HEK293 (cell line): ENCODE measurements around the gene CPLX3.

Experiments
- CTCF ChIA-PET: fragments of 350-600 bp; formaldehyde crosslinking; extraction: SDS; loops from one replicate; lab custom pipeline; 2021; ENCODE audit warnings: antibody characterized with exemption; lab: Yijun Ruan, JAX
- POLR2A ChIA-PET: fragments of 300-600 bp; formaldehyde crosslinking; extraction: SDS; loops from one replicate; lab custom pipeline; 2020; ENCODE audit warnings: antibody characterized with exemption, inconsistent platforms; lab: Yijun Ruan, JAX
- H3K27ac ChIP-seq: fragments of 200-500 bp; sonication (Bioruptor generic); 2 replicates; pipeline ENCODE4 v1.5.1; 2014; ENCODE audit warnings: low read depth, low read length, control low read depth, inconsistent platforms; ENCODE audit errors: extremely low read depth
- H3K36me3 ChIP-seq, 2 experiments: fragments of 200-500 bp in 1 of 2; sonication (Bioruptor generic) in 1 of 2; 1 replicate in 1 of 2; 2 replicates in 1 of 2; pipeline ENCODE4 v1.5.1; 2014 to 2017; ENCODE audit warnings: inconsistent platforms in 2 of 2, low read length in 2 of 2; ENCODE audit not compliant: control insufficient read depth in 2 of 2, insufficient read depth in 1 of 2
- H3K4me1 ChIP-seq: fragments of 200-500 bp; sonication (Bioruptor generic); 2 replicates; pipeline ENCODE4 v1.5.1; 2014; ENCODE audit warnings: mild to moderate bottlenecking, low read length, inconsistent platforms; ENCODE audit not compliant: control insufficient read depth, insufficient read depth
- H3K4me3 ChIP-seq: 2 replicates; pipeline ENCODE4 v1.5.1; 2011; ENCODE audit warnings: low read depth, mild to moderate bottlenecking, control low read depth, low read length, moderate library complexity
- H3K9me3 ChIP-seq: fragments of 200-500 bp; sonication (Bioruptor generic); 2 replicates; pipeline ENCODE4 v1.5.1; 2014; ENCODE audit warnings: low read depth, low read length, inconsistent platforms; ENCODE audit not compliant: control insufficient read depth, insufficient read depth
- EGR2 ChIP-seq: fragments of 450-650 bp; formaldehyde crosslinking; IDR thresholded peaks from 2 replicates; pipeline ENCODE4 v1.5.1; 2016; ENCODE audit warnings: low read depth, missing biosample characterization, missing genetic modification characterization
- GFI1B ChIP-seq: fragments of 450-650 bp; formaldehyde crosslinking; IDR thresholded peaks from 2 replicates; pipeline ENCODE4 v1.5.1; 2016; ENCODE audit warnings: missing biosample characterization, missing genetic modification characterization
- GLIS1 ChIP-seq: fragments of 450-650 bp; formaldehyde crosslinking; IDR thresholded peaks from 2 replicates; pipeline ENCODE4 v1.5.1; 2016; ENCODE audit warnings: missing biosample characterization, missing genetic modification characterization
- HIC1 ChIP-seq: fragments of 450-650 bp; formaldehyde crosslinking; IDR thresholded peaks from 2 replicates; pipeline ENCODE4 v1.5.1; 2016; ENCODE audit warnings: missing biosample characterization, missing genetic modification characterization
- KLF9 ChIP-seq: fragments of 450-650 bp; formaldehyde crosslinking; IDR thresholded peaks from 2 replicates; pipeline ENCODE4 v1.5.1; 2016; ENCODE audit warnings: missing biosample characterization, missing genetic modification characterization, low read depth
- ZBTB26 ChIP-seq: fragments of 450-650 bp; formaldehyde crosslinking; optimal IDR thresholded peaks from 2 replicates; pipeline ENCODE3; 2016; ENCODE audit warnings: missing biosample characterization, mild to moderate bottlenecking, missing genetic modification characterization
- ZBTB8A ChIP-seq: fragments of 450-650 bp; formaldehyde crosslinking; IDR thresholded peaks from 2 replicates; pipeline ENCODE4 v1.5.1; 2016; ENCODE audit warnings: missing biosample characterization, missing genetic modification characterization
- ZNF112 ChIP-seq: fragments of 450-650 bp; formaldehyde crosslinking; IDR thresholded peaks from 2 replicates; pipeline ENCODE4 v1.5.0; 2017; ENCODE audit warnings: missing biosample characterization, missing genetic modification characterization
- ZNF280C ChIP-seq: fragments of 450-650 bp; formaldehyde crosslinking; IDR thresholded peaks from 2 replicates; pipeline ENCODE4 v1.5.1; 2016; ENCODE audit warnings: missing biosample characterization, missing genetic modification characterization
- ZNF341 ChIP-seq: fragments of 450-650 bp; formaldehyde crosslinking; IDR thresholded peaks from 2 replicates; pipeline ENCODE4; 2016; ENCODE audit warnings: low read depth, missing biosample characterization, missing genetic modification characterization
- ZNF48 ChIP-seq: fragments of 450-650 bp; formaldehyde crosslinking; IDR thresholded peaks from 2 replicates; pipeline ENCODE4 v1.5.1; 2016; ENCODE audit warnings: missing biosample characterization, missing genetic modification characterization
- ZNF521 ChIP-seq: fragments of 450-650 bp; formaldehyde crosslinking; IDR thresholded peaks from 2 replicates; pipeline ENCODE4 v1.5.1; 2017; ENCODE audit warnings: missing biosample characterization, mild to moderate bottlenecking, missing genetic modification characterization
- ZNF560 ChIP-seq: fragments of 450-650 bp; formaldehyde crosslinking; IDR thresholded peaks from 2 replicates; pipeline ENCODE4 v1.5.1; 2017; ENCODE audit warnings: missing biosample characterization, missing genetic modification characterization, borderline replicate concordance
- ZNF580 ChIP-seq: fragments of 450-650 bp; formaldehyde crosslinking; IDR thresholded peaks from 2 replicates; pipeline ENCODE4 v1.5.1; 2016; ENCODE audit warnings: missing biosample characterization, missing genetic modification characterization
- ZNF624 ChIP-seq: fragments of 450-650 bp; formaldehyde crosslinking; IDR thresholded peaks from 2 replicates; pipeline ENCODE4 v1.5.1; 2017; ENCODE audit warnings: missing biosample characterization, missing genetic modification characterization
- ZNF639 ChIP-seq: fragments of 450-650 bp; formaldehyde crosslinking; IDR thresholded peaks from 2 replicates; pipeline ENCODE4 v1.5.1; 2016; ENCODE audit warnings: missing biosample characterization, missing genetic modification characterization
- ZNF660 ChIP-seq: fragments of 450-650 bp; IDR thresholded peaks from 2 replicates; pipeline ENCODE4 v1.5.1; 2018; ENCODE audit warnings: missing biosample characterization, mild to moderate bottlenecking, missing genetic modification characterization
- ZNF768 ChIP-seq: fragments of 450-650 bp; formaldehyde crosslinking; IDR thresholded peaks from 2 replicates; pipeline ENCODE4 v1.5.1; 2018; ENCODE audit warnings: missing biosample characterization, mild to moderate bottlenecking, missing genetic modification characterization
- ZNF792 ChIP-seq: fragments of 450-650 bp; formaldehyde crosslinking; IDR thresholded peaks from 2 replicates; pipeline ENCODE4 v1.5.1; 2016; ENCODE audit warnings: missing biosample characterization, missing genetic modification characterization
- TF ChIP-seq, protein P1 (sequence below): fragments of 450-650 bp; formaldehyde crosslinking; IDR thresholded peaks from 2 replicates; pipeline ENCODE4 v1.5.1; 2016; ENCODE audit warnings: missing biosample characterization, missing genetic modification characterization, borderline replicate concordance
- TF ChIP-seq, protein P2 (sequence below): fragments of 450-650 bp; formaldehyde crosslinking; IDR thresholded peaks from 2 replicates; pipeline ENCODE4 v1.5.1; 2016; ENCODE audit warnings: missing biosample characterization, missing genetic modification characterization

Gene CPLX3

DNA sequence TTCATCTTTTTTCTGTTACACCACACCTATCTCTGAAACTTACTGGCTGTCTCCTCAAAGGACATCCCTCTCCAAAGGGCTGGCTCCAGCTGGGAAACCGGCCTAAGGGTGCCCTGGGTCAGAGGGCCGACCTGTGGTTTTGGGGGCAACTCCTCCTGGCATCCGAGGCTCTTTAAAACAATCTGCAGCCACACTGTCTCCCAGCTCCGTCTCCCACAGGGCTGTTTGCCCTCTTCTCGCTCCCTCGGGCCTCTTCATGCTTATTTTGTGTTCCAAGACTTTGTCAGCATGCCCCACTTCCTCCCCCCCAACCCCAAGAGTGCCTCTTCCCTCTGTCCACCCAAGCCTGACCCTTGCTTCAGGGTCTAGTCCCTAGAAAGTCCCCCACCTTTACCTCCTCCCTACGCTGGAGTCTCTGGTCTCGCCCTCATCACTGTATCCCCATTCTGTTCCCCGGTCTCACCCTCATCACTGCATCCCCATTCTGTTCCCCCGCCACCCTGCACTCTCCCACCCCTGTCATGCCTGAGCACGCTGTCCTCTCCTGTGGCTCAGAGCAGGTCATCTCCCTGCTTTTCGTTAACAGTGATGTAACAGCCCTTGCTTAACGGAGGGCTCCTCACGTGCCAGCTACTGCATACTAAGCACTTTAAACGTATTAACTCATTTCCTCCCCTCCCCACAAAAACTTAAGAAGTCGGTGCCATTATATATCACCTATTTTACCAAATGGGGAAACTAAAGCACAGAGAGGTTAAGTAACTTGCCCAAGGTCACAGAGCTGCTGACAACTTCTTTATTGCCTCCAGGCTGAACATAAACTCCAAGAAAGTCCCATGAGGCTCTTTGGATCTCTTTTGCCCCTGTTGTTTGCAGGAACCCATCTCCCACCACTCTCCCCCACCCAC, 45.6 kb upstream of the CPLX3 start:
- CTCF ChIA-PET, result interaction anchor here (0.5 to 25.7 kb wide), 18 partner anchors 6 to 528 kb away, joined by 3 to 649 read pairs (median 6); partner anchors contain the start of gene CSK
- H3K27ac ChIP-seq, result no peak overlapping the region

GRCh38 chr15:74781431-74782258, 44.8 kb upstream of the CPLX3 start, which contains the start of gene CSK:
TSS of gene CSK (plus strand) at chr15:74782080. CDS start at chr15:74798298, 16,218 bp downstream.
- ChIA-PET POLR2A (interaction anchor here (0.6 to 1.5 kb wide), 10 partner anchors 10 to 213 kb away, joined by 3 to 5 read pairs (median 4); partner anchors contain the start of gene MPI), CTCF (interaction anchor here (0.5 to 25.7 kb wide), 15 partner anchors 7 to 218 kb away, joined by 3 to 649 read pairs (median 4); partner anchors contain the start of gene CSK)
- Histone ChIP-seq H3K27ac (peak within 1 kb of the TSS; percentile 95), H3K4me3 (peak within 1 kb of the TSS; percentile 60), H3K9me3 (no peaks in the 10 kb centered on the region), H3K4me1 (peaks cover 27% of the 10 kb centered on the region), H3K36me3 (peaks cover 0 to 20% of the 10 kb centered on the region in 2 experiments; a peak in 1 of 3 replicates)
- TF ChIP-seq ZBTB8A (tag by site-specific recombination) (0 out of 2 replicates have a peak, but pooled peaks have one; percentile 29), ZBTB26 (tag by site-specific recombination) (peak; percentile 16), ZNF792 (tag by site-specific recombination) (no peak), GFI1B (no peak), ZNF48 (tag by site-specific recombination) (no peak), ZNF112 (no peak), KLF9 (tag by site-specific recombination) (peak; percentile 91), HIC1 (no peak), ZNF624 (tag by site-specific recombination) (no peak), ZNF521 (no peak), ZNF280C (no peak)
- TF ChIP-seq, protein P1, sequence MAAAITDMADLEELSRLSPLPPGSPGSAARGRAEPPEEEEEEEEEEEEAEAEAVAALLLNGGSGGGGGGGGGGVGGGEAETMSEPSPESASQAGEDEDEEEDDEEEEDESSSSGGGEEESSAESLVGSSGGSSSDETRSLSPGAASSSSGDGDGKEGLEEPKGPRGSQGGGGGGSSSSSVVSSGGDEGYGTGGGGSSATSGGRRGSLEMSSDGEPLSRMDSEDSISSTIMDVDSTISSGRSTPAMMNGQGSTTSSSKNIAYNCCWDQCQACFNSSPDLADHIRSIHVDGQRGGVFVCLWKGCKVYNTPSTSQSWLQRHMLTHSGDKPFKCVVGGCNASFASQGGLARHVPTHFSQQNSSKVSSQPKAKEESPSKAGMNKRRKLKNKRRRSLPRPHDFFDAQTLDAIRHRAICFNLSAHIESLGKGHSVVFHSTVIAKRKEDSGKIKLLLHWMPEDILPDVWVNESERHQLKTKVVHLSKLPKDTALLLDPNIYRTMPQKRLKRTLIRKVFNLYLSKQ (tag by site-specific recombination), result no peak

More for the DNA sequence above, 45.6 kb upstream of the CPLX3 start:
- Histone ChIP-seq H3K9me3 (no peaks in the 10 kb centered on the region), H3K4me1 (peaks cover 27% of the 10 kb centered on the region)
- POLR2A ChIA-PET, result interaction anchor here (0.6 to 1.5 kb wide), 8 partner anchors 9 to 170 kb away, joined by 3 to 5 read pairs (median 4); partner anchors contain the start of gene COX5A
- 0 out of 2 replicates have a peak, but pooled peaks have one; percentile 37 for TF ChIP-seq ZNF639 (tag by site-specific recombination)
- TF ChIP-seq ZNF560 (tag by site-specific recombination), result no peak
- no peak for TF ChIP-seq GLIS1 (tag by site-specific recombination)
- peak; percentile 63; the same call in 1 of the 2 replicates for TF ChIP-seq ZNF580 (tag by site-specific recombination)
- no peak for TF ChIP-seq ZNF660 (tag by site-specific recombination)
- TF ChIP-seq, protein P2, sequence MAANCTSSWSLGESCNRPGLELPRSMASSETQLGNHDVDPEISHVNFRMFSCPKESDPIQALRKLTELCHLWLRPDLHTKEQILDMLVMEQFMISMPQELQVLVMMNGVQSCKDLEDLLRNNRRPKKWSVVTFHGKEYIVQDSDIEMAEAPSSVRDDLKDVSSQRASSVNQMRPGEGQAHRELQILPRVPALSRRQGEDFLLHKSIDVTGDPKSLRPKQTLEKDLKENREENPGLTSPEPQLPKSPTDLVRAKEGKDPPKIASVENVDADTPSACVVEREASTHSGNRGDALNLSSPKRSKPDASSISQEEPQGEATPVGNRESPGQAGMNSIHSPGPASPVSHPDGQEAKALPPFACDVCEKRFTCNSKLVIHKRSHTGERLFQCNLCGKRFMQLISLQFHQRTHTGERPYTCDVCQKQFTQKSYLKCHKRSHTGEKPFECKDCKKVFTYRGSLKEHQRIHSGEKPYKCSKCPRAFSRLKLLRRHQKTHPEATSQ (tag by site-specific recombination), result 0 out of 2 replicates have a peak, but pooled peaks have one; percentile 9
- peak; percentile 94; the same call in 1 of the 2 replicates for TF ChIP-seq ZNF768
- no peak for TF ChIP-seq ZNF341 (tag by site-specific recombination)
- TF ChIP-seq EGR2 (tag by site-specific recombination), result peak; percentile 61
- TF ChIP-seq, all 188 proteins: peak for 5
- Histone ChIP-seq H3K4me3 (no peak overlapping the region), H3K36me3 (peaks cover 0 to 14% of the 10 kb centered on the region in 2 experiments; a peak in 1 of 3 replicates)
